K562 (cell line): Measurements from ENCODE around the gene STAT6. TPM values are rescaled to one million over a fixed set of nuclear protein-coding genes. Genes with fewer than 3 reads are reported as not detected.
A peak's percentile ranks its signal among the peaks of the same experiment; 100 is the strongest.

ENCODE experiments used
- ATF7 ChIP-seq: fragments of 450-650 bp; IDR thresholded peaks from 2 replicates; pipeline ENCODE4 v1.7.1; 2014; ENCODE audit warnings: mild to moderate bottlenecking, moderate library complexity
- E4F1 ChIP-seq: fragments of 250-450 bp; sonication (Bioruptor Pico); IDR thresholded peaks from 2 replicates; pipeline ENCODE4 v1.5.0; 2021; ENCODE audit warnings: mild to moderate bottlenecking, borderline replicate concordance
- GTF2E2 ChIP-seq: fragments of 200-800 bp; sonication (Bioruptor generic); IDR thresholded peaks from 2 replicates; pipeline ENCODE4 v1.6.1; 2016; ENCODE audit warnings: missing genetic modification characterization, missing compliant biosample characterization
- HBP1 ChIP-seq: fragments of 450-650 bp; formaldehyde crosslinking; IDR thresholded peaks from 2 replicates; pipeline ENCODE4 v1.4.0; 2022; ENCODE audit warnings: missing genetic modification characterization
- MITF ChIP-seq: IDR thresholded peaks from 2 replicates; pipeline ENCODE4 v1.6.1; 2014; ENCODE audit warnings: antibody characterized with exemption
- PCBP1 ChIP-seq: fragments of 200-400 bp; formaldehyde crosslinking; IDR thresholded peaks from 2 replicates; pipeline ENCODE4 v1.6.1; 2018; ENCODE audit warnings: mild to moderate bottlenecking, low read depth, low read length; ENCODE audit not compliant: poor library complexity, severe bottlenecking
- SETDB1 ChIP-seq: IDR thresholded peaks from one replicate; pipeline ENCODE4 v1.6.1; 2012; ENCODE audit warnings: low read length, control low read depth, inconsistent platforms
- SIN3A ChIP-seq, 2 experiments: fragments of 150-350 bp in 1 of 2; IDR thresholded peaks; 2 replicates each; pipeline ENCODE4 v1.6.1; 2011 to 2016; ENCODE audit warnings: borderline replicate concordance in 2 of 2, low read depth in 2 of 2, low read length in 2 of 2, mild to moderate bottlenecking in 2 of 2, moderate library complexity in 2 of 2; ENCODE audit not compliant: control insufficient read depth in 1 of 2
- SMAD1 ChIP-seq: fragments of 150-350 bp; IDR thresholded peaks from 2 replicates; pipeline ENCODE4 v1.6.1; 2014; ENCODE audit warnings: low read length, low read depth; ENCODE audit not compliant: partially characterized antibody
- TAL1 ChIP-seq: fragments of 450-650 bp; IDR thresholded peaks from 2 replicates; pipeline ENCODE4 v1.6.1; 2016; ENCODE audit warnings: mild to moderate bottlenecking
- ZNF133 ChIP-seq: fragments of 250-450 bp; sonication (Bioruptor Pico); IDR thresholded peaks from 2 replicates; pipeline ENCODE4 v1.4.0; 2020; ENCODE audit warnings: mild to moderate bottlenecking
- ZNF407 ChIP-seq: fragments of 450-650 bp; IDR thresholded peaks from 2 replicates; pipeline ENCODE4 v1.6.1; 2016; ENCODE audit warnings: low read depth
- ZZZ3 ChIP-seq: fragments of 450-650 bp; IDR thresholded peaks from 2 replicates; pipeline ENCODE4 v1.6.1; 2016; ENCODE audit warnings: antibody characterized with exemption, mild to moderate bottlenecking, moderate library complexity
- polyA plus RNA-seq, 8 experiments: library from polyadenylated mRNA; depleted of rRNA in 4 of 8; stranded (reverse) in 5 of 8; unstranded in 3 of 8; fragments of >200 nt; fragmentation: Nextera tagmentation in 2 of 8; fragmentation: Illumina TruSeq in 1 of 8; extraction: Ambion mirVana in 2 of 8; extraction: Trizol in 1 of 8; gene quantifications; 2 replicates each; pipeline versions ENCODE4 v1.2.1 to v1.2.3, GENCODE V29; 2011 to 2014; ENCODE audit warnings: inconsistent platforms in 1 of 8, missing spikeins in 1 of 8
- total RNA-seq, 7 experiments: library from RNA; depleted of rRNA in 6 of 7; stranded (reverse); fragments of >200 nt in 6 of 7; fragmentation: Illumina TruSeq in 2 of 7; extraction: Trizol in 2 of 7; gene quantifications; 2 replicates each; pipeline versions ENCODE4 v1.2.1 to v1.2.3, GENCODE V29; 2011 to 2021; ENCODE audit warnings: low replicate concordance in 1 of 7

The STAT6 gene
- total and polyA plus RNA-seq, 9 of the 15 experiments (the other 6 are each of a cell fraction or from before 2014, with no cell fraction given) = 2.4 to 49.5 (median 26.5) TPM

GRCh38 chr12:57127101-57127725 lies 16.1 kb upstream of the STAT6 start (continued):
- TF ChIP-seq E4F1 (no peak), ZNF407 (no peak), HBP1 (CRISPR knock-in tag) (no peak), ATF7 (peak; percentile 49; the same call in 1 of the 2 replicates), SETDB1 (no peak), GTF2E2 (tag) (no peak), SMAD1 (no peak), TAL1 (no peak), ZNF133 (CRISPR knock-in tag) (no peak), PCBP1 (no peak), MITF (no peak), ZZZ3 (no peak), SIN3A (IDR thresholded peaks at IDR 0.05; ENCODE audit: borderline replicate concordance in 2 of 2, control insufficient read depth in 1 of 2, low read depth in 2 of 2, low read length in 2 of 2) (no peak)
